Stimulated activated naive CD8-positive, alpha-beta T cell treated with anti-CD3 and anti-CD28 coated beads, Interleukin-15, Interleukin-2, amounts not matched to agents 100 ng/mL and 50 ng/mL, for 24 hours (primary cell): ENCODE data around the gene LRP1.

Experiments
- H3K27ac Mint-ChIP-seq: one replicate; pipeline ENCODE4 v1.8.0; 2021; ENCODE audit warnings: mild to moderate bottlenecking, mixed read lengths
- H3K27me3 Mint-ChIP-seq: one replicate; pipeline ENCODE4 v1.8.0; 2021; ENCODE audit warnings: mixed read lengths
- H3K36me3 Mint-ChIP-seq: one replicate; pipeline ENCODE4 v1.8.0; 2021; ENCODE audit warnings: low read depth, mixed read lengths
- H3K4me1 Mint-ChIP-seq: one replicate; pipeline ENCODE4 v1.8.0; 2021; ENCODE audit warnings: low read depth, mixed read lengths
- H3K4me3 Mint-ChIP-seq: one replicate; pipeline ENCODE4 v1.8.0; 2021; ENCODE audit warnings: mild to moderate bottlenecking, mixed read lengths
- H3K9me3 Mint-ChIP-seq: one replicate; pipeline ENCODE4 v1.8.0; 2021; ENCODE audit warnings: mixed read lengths

LRP1 gene

DNA sequence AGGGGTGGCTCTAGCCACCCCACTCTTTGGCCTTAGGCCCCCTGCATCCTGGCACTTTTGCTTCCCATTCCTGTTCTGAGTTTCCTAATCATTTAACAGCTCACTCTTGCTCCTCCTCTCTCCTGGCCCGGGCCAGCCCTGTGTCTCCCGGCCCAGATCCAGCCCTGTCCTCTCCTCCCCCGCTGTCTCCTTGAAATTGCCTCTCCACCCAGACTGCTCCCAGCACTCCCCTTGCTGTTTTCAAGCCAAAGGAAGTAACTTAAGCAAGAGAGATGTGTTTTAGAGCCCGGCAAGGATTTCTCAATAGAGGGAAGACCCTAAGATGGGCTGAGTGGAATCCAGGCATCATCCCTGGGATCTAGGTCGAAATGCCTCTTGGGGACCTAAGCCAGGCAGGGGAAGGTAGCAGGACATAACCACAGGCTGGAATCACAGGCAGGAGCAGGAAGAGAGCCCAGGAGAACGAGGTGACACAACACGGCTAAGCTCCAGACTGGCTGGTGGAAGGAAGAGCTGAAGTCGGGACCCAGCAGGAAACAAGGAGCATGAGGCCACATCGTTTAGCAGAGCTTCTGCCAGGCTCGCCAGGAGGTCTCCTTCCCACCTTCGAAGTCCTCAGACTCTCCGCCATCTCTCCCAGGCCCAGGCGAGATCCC is 21.1 kb downstream of the LRP1 start:
- Mint-ChIP-seq H3K4me3 (no peak overlapping the region), H3K36me3 (no peaks in the 10 kb centered on the region)

GRCh38 chr12:57150400-57151000 is 22.2 kb downstream of the LRP1 start:
- no peaks in the 10 kb centered on the region for H3K4me1 Mint-ChIP-seq
- H3K36me3 Mint-ChIP-seq: no peaks in the 10 kb centered on the region
- H3K4me3 Mint-ChIP-seq: no peak overlapping the region
- H3K27ac Mint-ChIP-seq: no peak overlapping the region
- H3K9me3 Mint-ChIP-seq: no peaks in the 10 kb centered on the region
- no peaks in the 10 kb centered on the region for H3K27me3 Mint-ChIP-seq

More for the DNA sequence above, 21.1 kb downstream of the LRP1 start:
- Mint-ChIP-seq H3K27ac (no peak overlapping the region), H3K27me3 (no peaks in the 10 kb centered on the region), H3K9me3 (no peaks in the 10 kb centered on the region), H3K4me1 (no peaks in the 10 kb centered on the region)

DNA sequence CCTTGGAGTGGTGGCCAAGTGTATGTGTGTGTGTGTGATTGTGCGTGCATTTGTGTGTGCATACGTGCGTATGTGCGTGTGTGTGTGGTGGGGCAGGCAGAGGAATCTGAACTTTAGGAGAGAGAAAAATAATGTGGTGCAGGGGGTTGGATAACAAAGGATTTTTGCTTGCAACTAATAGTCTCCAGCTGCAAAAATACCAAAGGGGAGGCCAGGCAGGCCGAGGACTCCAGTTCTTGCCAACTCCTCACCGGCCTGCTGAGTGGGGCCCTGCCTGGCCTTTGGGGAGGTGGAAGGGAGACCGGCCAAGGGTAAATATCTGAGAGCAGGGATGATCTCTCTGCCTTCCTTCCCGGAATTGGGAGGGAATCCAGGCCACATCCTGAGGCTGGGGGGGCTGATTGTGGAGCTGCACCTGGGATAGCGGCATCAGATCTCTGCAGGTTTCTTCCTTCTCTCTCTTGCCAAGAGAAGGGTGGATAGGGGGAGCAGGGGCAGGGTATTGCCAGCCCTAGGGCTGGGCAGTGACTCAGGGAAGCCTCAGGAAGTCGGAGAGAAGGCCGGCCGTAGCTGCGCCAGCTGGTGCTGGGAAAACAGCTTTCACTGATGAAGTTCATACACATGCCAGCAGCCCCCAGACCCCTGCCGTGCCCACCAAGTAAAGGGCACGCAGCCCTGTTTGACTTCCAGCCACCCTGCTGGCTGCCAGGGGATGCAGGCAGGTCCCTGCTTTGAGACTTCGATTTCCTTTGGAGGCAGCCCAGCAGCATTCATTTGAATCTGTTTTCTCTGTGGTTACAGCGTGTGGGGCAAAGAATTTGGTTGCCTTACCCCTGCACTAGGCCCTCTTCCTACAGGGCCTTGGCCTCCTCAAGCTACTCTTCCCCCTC is 23.7 kb downstream of the LRP1 start:
- Mint-ChIP-seq H3K4me1 (no peaks in the 10 kb centered on the region), H3K9me3 (no peaks in the 10 kb centered on the region), H3K27me3 (no peaks in the 10 kb centered on the region), H3K27ac (no peak overlapping the region), H3K4me3 (no peak overlapping the region), H3K36me3 (no peaks in the 10 kb centered on the region)

GRCh38 chr12:57152639-57153038 is 24.4 kb downstream of the LRP1 start:
- Mint-ChIP-seq H3K4me1 (peaks cover 2% of the 10 kb centered on the region), H3K27ac (no peak overlapping the region), H3K4me3 (no peak overlapping the region), H3K9me3 (no peaks in the 10 kb centered on the region), H3K27me3 (no peaks in the 10 kb centered on the region), H3K36me3 (no peaks in the 10 kb centered on the region)

- H3K4me1 Mint-ChIP-seq: peaks cover 7% of the 10 kb centered on the region
- H3K36me3 Mint-ChIP-seq: no peaks in the 10 kb centered on the region
- no peaks in the 10 kb centered on the region for H3K9me3 Mint-ChIP-seq
- H3K27ac Mint-ChIP-seq: no peak overlapping the region
- H3K4me3 Mint-ChIP-seq: no peak overlapping the region
- no peaks in the 10 kb centered on the region for H3K27me3 Mint-ChIP-seq
Observed at GRCh38 chr12:57153415-57153997, 25.2 kb downstream of the LRP1 start.

DNA sequence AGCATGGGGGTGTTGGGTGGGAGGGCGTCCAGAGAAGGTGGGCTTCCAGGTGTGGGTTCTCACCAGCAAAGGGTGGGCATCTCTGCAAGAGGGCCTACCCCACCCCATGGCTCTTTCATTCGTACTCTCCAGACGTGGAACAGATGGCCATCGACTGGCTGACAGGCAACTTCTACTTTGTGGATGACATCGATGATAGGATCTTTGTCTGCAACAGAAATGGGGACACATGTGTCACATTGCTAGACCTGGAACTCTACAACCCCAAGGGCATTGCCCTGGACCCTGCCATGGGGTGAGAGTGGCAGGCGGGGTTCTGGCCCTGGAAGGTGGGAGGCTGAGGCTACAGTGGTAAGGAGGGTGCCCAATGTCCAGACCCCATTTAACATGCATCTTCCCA is 25.8 kb downstream of the LRP1 start:
- Mint-ChIP-seq H3K36me3 (no peaks in the 10 kb centered on the region), H3K27me3 (no peaks in the 10 kb centered on the region), H3K4me3 (no peak overlapping the region), H3K4me1 (peaks cover 7% of the 10 kb centered on the region), H3K9me3 (no peaks in the 10 kb centered on the region), H3K27ac (no peak overlapping the region)

DNA sequence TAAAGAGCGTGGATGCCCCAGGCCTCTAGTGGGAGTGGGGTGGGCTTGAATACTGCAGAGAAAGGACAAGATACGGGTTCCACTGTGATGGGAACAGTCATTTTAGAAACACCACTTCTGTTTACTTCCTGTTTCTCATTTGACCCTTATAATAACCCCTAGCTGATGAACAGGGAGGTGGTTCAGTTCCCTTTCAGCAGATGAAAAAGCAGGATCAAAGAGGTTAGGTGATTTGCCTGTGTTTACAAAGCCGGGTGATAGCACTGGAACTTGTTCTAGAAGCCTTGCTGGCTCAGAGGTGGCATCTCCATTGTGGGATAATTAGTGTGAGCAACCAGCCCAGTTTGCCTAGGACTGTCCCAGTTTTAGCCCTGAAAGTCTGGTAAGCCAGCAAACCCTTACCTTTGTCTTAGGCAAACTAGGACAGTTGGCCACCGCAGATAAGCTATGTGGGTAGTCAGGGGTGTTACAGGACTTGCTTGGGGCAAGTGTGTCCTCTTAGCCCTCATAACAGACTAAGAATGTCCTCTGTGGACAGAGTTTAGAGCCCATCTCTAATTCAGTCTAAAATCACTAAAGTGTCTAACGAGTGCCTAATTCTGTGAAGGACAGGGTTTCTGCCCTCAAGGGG is 26.6 kb downstream of the LRP1 start:
- no peak overlapping the region for H3K27ac Mint-ChIP-seq
- H3K9me3 Mint-ChIP-seq: no peaks in the 10 kb centered on the region
- H3K4me3 Mint-ChIP-seq: no peak overlapping the region
- no peaks in the 10 kb centered on the region for H3K27me3 Mint-ChIP-seq
- no peaks in the 10 kb centered on the region for H3K36me3 Mint-ChIP-seq
- H3K4me1 Mint-ChIP-seq: peaks cover 7% of the 10 kb centered on the region

DNA sequence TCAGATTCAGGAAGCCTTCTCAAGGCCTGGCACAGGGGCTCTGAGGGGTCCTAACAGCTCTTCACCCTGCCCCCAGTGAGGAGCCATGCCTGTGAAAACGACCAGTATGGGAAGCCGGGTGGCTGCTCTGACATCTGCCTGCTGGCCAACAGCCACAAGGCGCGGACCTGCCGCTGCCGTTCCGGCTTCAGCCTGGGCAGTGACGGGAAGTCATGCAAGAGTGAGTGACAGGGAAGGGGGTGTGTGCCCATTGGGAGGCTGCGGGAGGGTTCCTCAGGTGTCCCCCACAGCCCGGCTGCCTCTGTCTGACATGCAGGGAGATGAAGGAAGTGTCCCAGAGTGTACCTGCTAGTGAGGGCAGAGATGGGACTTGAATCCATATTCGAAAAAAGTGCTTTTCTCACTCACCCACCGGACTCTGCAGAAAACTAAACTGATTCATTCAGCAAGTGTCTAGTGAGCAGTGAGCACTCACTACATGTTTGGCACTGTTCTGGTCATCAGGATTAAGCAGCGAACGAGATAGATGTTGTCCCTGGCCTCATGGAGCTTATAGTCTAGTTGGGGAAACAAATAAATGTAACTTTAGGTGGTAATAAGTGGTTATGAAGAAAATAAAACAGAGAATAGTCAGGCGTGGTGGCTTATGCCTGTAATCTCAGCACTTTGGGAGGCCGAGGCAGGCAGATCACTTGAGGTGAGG is 28.6 kb downstream of the LRP1 start:
- no peak overlapping the region for H3K4me3 Mint-ChIP-seq

GRCh38 chr12:57157588-57158173 is 29.4 kb downstream of the LRP1 start:
- no peak overlapping the region for H3K27ac Mint-ChIP-seq
- H3K36me3 Mint-ChIP-seq: no peaks in the 10 kb centered on the region
- H3K27me3 Mint-ChIP-seq: no peaks in the 10 kb centered on the region
- H3K4me1 Mint-ChIP-seq: peaks cover 7% of the 10 kb centered on the region
- no peaks in the 10 kb centered on the region for H3K9me3 Mint-ChIP-seq
- H3K4me3 Mint-ChIP-seq: no peak overlapping the region

More for the DNA sequence above, 28.6 kb downstream of the LRP1 start:
- Mint-ChIP-seq H3K4me1 (peaks cover 7% of the 10 kb centered on the region), H3K27me3 (no peaks in the 10 kb centered on the region), H3K9me3 (no peaks in the 10 kb centered on the region), H3K27ac (no peak overlapping the region), H3K36me3 (no peaks in the 10 kb centered on the region)

DNA sequence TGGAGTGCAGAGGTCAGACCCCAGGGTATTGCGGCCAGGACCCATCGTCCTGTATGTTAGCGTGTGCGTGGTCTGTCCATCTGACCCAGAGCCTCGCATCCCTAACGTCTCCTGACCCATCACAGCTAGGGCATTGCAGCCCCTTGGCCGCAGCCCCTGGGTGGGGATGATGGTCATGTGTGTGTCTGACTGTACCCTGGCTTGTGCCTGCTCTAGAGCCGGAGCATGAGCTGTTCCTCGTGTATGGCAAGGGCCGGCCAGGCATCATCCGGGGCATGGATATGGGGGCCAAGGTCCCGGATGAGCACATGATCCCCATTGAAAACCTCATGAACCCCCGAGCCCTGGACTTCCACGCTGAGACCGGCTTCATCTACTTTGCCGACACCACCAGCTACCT is 29.9 kb downstream of the LRP1 start:
- H3K27ac Mint-ChIP-seq: no peak overlapping the region
- H3K4me3 Mint-ChIP-seq: no peak overlapping the region
- no peaks in the 10 kb centered on the region for H3K9me3 Mint-ChIP-seq
- peaks cover 7% of the 10 kb centered on the region for H3K4me1 Mint-ChIP-seq
- no peaks in the 10 kb centered on the region for H3K36me3 Mint-ChIP-seq
- H3K27me3 Mint-ChIP-seq: no peaks in the 10 kb centered on the region

GRCh38 chr12:57158665-57159064 is 30.4 kb downstream of the LRP1 start:
- H3K9me3 Mint-ChIP-seq: no peaks in the 10 kb centered on the region
- no peaks in the 10 kb centered on the region for H3K27me3 Mint-ChIP-seq
- H3K36me3 Mint-ChIP-seq: no peaks in the 10 kb centered on the region
- peaks cover 7% of the 10 kb centered on the region for H3K4me1 Mint-ChIP-seq
- H3K27ac Mint-ChIP-seq: no peak overlapping the region
- H3K4me3 Mint-ChIP-seq: no peak overlapping the region

DNA sequence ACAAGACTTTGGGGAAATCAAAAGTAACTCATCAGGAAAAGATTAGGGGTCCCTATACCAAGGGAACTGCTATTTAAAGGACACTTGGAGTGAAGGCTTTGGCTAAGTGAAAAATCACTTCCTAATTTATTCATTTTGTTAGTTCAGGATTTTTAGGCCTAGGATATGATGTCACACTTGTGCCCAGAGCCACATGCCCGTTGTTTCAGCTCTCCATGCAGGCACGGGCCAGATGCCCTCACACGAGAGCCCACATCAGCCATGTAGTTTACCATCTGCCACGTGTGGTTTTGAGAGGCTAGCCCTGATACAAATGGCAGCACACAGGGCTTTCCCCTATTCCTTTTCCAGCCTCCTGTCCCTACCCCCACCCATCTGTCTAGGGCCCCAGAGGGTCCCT is 31.0 kb downstream of the LRP1 start:
- Mint-ChIP-seq H3K9me3 (no peaks in the 10 kb centered on the region), H3K27me3 (no peaks in the 10 kb centered on the region), H3K4me3 (no peak overlapping the region), H3K36me3 (no peaks in the 10 kb centered on the region), H3K4me1 (peaks cover 7% of the 10 kb centered on the region), H3K27ac (no peak overlapping the region)

GRCh38 chr12:57160040-57160439 is 31.8 kb downstream of the LRP1 start:
- Mint-ChIP-seq H3K4me1 (peaks cover 7% of the 10 kb centered on the region), H3K9me3 (no peaks in the 10 kb centered on the region), H3K27ac (no peak overlapping the region)

GRCh38 chr12:57160741-57161140 is 32.5 kb downstream of the LRP1 start:
- Mint-ChIP-seq H3K4me3 (no peak overlapping the region), H3K36me3 (no peaks in the 10 kb centered on the region), H3K9me3 (no peaks in the 10 kb centered on the region)

More at GRCh38 chr12:57160040-57160439, 31.8 kb downstream of the LRP1 start:
- Mint-ChIP-seq H3K4me3 (no peak overlapping the region), H3K36me3 (no peaks in the 10 kb centered on the region), H3K27me3 (no peaks in the 10 kb centered on the region)

More at GRCh38 chr12:57160741-57161140, 32.5 kb downstream of the LRP1 start:
- Mint-ChIP-seq H3K27ac (no peak overlapping the region), H3K4me1 (peaks cover 7% of the 10 kb centered on the region), H3K27me3 (no peaks in the 10 kb centered on the region)
